B cell (primary cell): ENCODE data around the gene ZNF598. TPM values are rescaled to one million over a fixed set of nuclear protein-coding genes. Genes with fewer than 3 reads are reported as not detected.
"Not testable (repeated sequence)": the region's sequence is repeated elsewhere in the genome, so short reads cannot be mapped to it uniquely, and the experiment has no call there.

ENCODE experiments used
- ATAC-seq: fragments of 200-7000 bp; cut with Tn5 transposase; one replicate; pipeline ENCODE4 v1.10.0; 2021; ENCODE audit warnings: low read depth, mild to moderate bottlenecking, moderate number of reproducible peaks, moderate library complexity
- CTCF ChIA-PET: fragments of 350-600 bp; sonication (Branson Sonifier 250); formaldehyde crosslinking; loops from one replicate; lab custom pipeline; 2021; ENCODE audit warnings: antibody characterized with exemption, inconsistent platforms; lab: Charles Lee
- POLR2A ChIA-PET: fragments of 350-600 bp; sonication (Branson Sonifier 250); formaldehyde crosslinking; loops from one replicate; lab custom pipeline; 2021; ENCODE audit warnings: antibody characterized with exemption; lab: Charles Lee
- DNase-seq: peaks from one replicate; pipeline ENCODE4 v3.0.0; 2013
- H2AFZ ChIP-seq: 2 replicates; pipeline ENCODE4 v1.6.1; 2012; ENCODE audit warnings: mild to moderate bottlenecking, low read depth, low read length; ENCODE audit not compliant: insufficient read depth, poor library complexity, severe bottlenecking
- H3K27ac ChIP-seq, 2 donors: 1 replicate in 1 of 2; 2 replicates in 1 of 2; pipeline ENCODE4 v1.5.1; 2012 to 2013; ENCODE audit warnings: low read length in 2 of 2, mild to moderate bottlenecking in 2 of 2, moderate library complexity in 1 of 2
- H3K27me3 ChIP-seq, 4 experiments: fragments of 200-600 bp in 1 of 4; sonication (generic) in 1 of 4; replicated peaks in 1 of 4; 1 replicate in 2 of 4; 2 replicates in 2 of 4; pipeline versions ENCODE4 v1.6.1 to v1.7.0; 2013 to 2016; ENCODE audit warnings: low read length in 3 of 4, mild to moderate bottlenecking in 2 of 4, mixed read lengths in 1 of 4, moderate library complexity in 1 of 4; ENCODE audit not compliant: insufficient read depth in 4 of 4, control insufficient read depth in 3 of 4; ENCODE audit errors: control extremely low read depth in 1 of 4
- H3K36me3 ChIP-seq, 2 experiments: replicated peaks in 1 of 2; 1 replicate in 1 of 2; 2 replicates in 1 of 2; pipeline versions ENCODE4 v1.6.1 to v1.7.1; 2013; ENCODE audit warnings: low read length in 1 of 2; ENCODE audit not compliant: insufficient read depth in 2 of 2, control insufficient read depth in 1 of 2; ENCODE audit errors: control extremely low read depth in 1 of 2, extremely low read depth in 1 of 2
- H3K4me1 ChIP-seq, 2 donors: fragments of 200-600 bp in 1 of 2; sonication (generic) in 1 of 2; 1 replicate in 1 of 2; 2 replicates in 1 of 2; pipeline versions ENCODE4 v1.5.1 to v1.6.1; 2013 to 2017; ENCODE audit warnings: low read length in 2 of 2; ENCODE audit not compliant: control insufficient read depth in 2 of 2, insufficient read depth in 2 of 2
- H3K4me2 ChIP-seq: replicated peaks from 2 replicates; pipeline ENCODE3; 2012; ENCODE audit warnings: mild to moderate bottlenecking, low read depth, low read length; ENCODE audit not compliant: poor library complexity, severe bottlenecking
- H3K4me3 ChIP-seq, 5 experiments: fragments of 200-600 bp in 1 of 5; sonication (generic) in 1 of 5; 1 replicate in 3 of 5; 2 replicates in 2 of 5; pipeline versions ENCODE4 v1.5.1 to v1.7.0; 2011 to 2016; ENCODE audit warnings: low read length in 4 of 5, mild to moderate bottlenecking in 4 of 5, low read depth in 2 of 5, control low read depth in 1 of 5, moderate library complexity in 1 of 5; ENCODE audit not compliant: insufficient read depth in 1 of 5; ENCODE audit errors: control extremely low read depth in 1 of 5, extremely low read depth in 1 of 5
- H3K79me2 ChIP-seq: fragments of 200-600 bp; sonication (generic); one replicate; pipeline ENCODE4 v1.6.0; 2016; ENCODE audit warnings: low read length; ENCODE audit not compliant: control insufficient read depth, insufficient read depth
- H3K9ac ChIP-seq: fragments of 200-600 bp; sonication (generic); 2 replicates; pipeline ENCODE4 v1.6.1; 2017; ENCODE audit warnings: mild to moderate bottlenecking, low read length, moderate library complexity
- H3K9me3 ChIP-seq, 3 donors: one replicate each; pipeline versions ENCODE4 v1.6.1 to v1.7.1; 2013; ENCODE audit warnings: low read length in 2 of 3; ENCODE audit not compliant: control insufficient read depth in 2 of 3, insufficient read depth in 1 of 3; ENCODE audit errors: control extremely low read depth in 1 of 3
- H4K20me1 ChIP-seq: 2 replicates; pipeline ENCODE4 v1.6.0; 2012; ENCODE audit warnings: mild to moderate bottlenecking, low read length; ENCODE audit not compliant: insufficient read depth, control insufficient read depth, poor library complexity, severe bottlenecking
- H3K27ac Mint-ChIP-seq: one replicate; pipeline ENCODE4 v1.8.0; 2021; ENCODE audit warnings: mixed read lengths
- H3K27me3 Mint-ChIP-seq: one replicate; pipeline ENCODE4 v1.8.0; 2021; ENCODE audit warnings: mixed read lengths
- H3K4me1 Mint-ChIP-seq: one replicate; pipeline ENCODE4 v1.8.0; 2021; ENCODE audit warnings: mixed read lengths
- H3K4me3 Mint-ChIP-seq: one replicate; pipeline ENCODE4 v1.8.0; 2021; ENCODE audit warnings: mixed read lengths
- H3K9me3 Mint-ChIP-seq: one replicate; pipeline ENCODE4 v1.8.0; 2022; ENCODE audit warnings: mixed read lengths; ENCODE audit not compliant: insufficient read depth
- CTCF ChIP-seq: fragments of 200-600 bp; IDR thresholded peaks from one replicate; pipeline ENCODE4 v1.8.0; 2022; ENCODE audit warnings: antibody characterized with exemption, mild to moderate bottlenecking
- EZH2 ChIP-seq: IDR thresholded peaks from 2 replicates; pipeline ENCODE4 v1.6.1; 2012; ENCODE audit warnings: borderline replicate concordance, low read depth, mild to moderate bottlenecking, moderate library complexity, low read length; ENCODE audit not compliant: insufficient read depth, poor library complexity, severe bottlenecking
- WGBS: methylation state at CpG from one replicate; pipeline ENCODE4 v1.1.5; 2013; ENCODE audit warnings: missing lambda C conversion rate; ENCODE audit not compliant: insufficient coverage; 5-methylcytosine and 5-hydroxymethylcytosine counted together
- intact Hi-C: fragments of 100-400 bp; cut with micrococcal nuclease; formaldehyde crosslinking; loops from one replicate; pipeline ENCODE4 v1.10.0; 2022
- polyA plus RNA-seq: library from polyadenylated mRNA; depleted of rRNA; stranded (reverse); fragments of >200 nt; gene quantifications from 2 replicates; pipeline ENCODE4 v1.2.3, GENCODE V29; 2012
- total RNA-seq, 2 donors: library from RNA; stranded (reverse); fragments of 120-200 nt in 1 of 2; gene quantifications; 1 replicate in 1 of 2; 2 replicates in 1 of 2; pipeline versions ENCODE4 v1.2.3 to v1.2.4, GENCODE V29; 2013 to 2022

The ZNF598 gene
- total and polyA plus RNA-seq, 2 donors (not counting 1 experiment from before 2014, with no cell fraction given) = 49.5 to 61.5 TPM

GRCh38 chr16:2034696-2035430 lies 25.2 kb upstream of the ZNF598 start:
- TF ChIP-seq CTCF = no peak
- TF ChIP-seq EZH2 = no peak
- ATAC-seq = no peak
- Histone ChIP-seq H2AFZ (no peak overlapping the region), H3K9me3 (peaks cover 0 to 13% (median 0%) of the 10 kb centered on the region in 3 donors), H4K20me1 (no peaks in the 10 kb centered on the region), H3K4me1 (peaks cover 0 to 5% of the 10 kb centered on the region in 2 donors), H3K4me2 (no peak overlapping the region), H3K36me3 (no peaks in the 10 kb centered on the region), H3K9ac (no peak overlapping the region), H3K27me3 (peaks cover 0 to 12% (median 0%) of the 10 kb centered on the region in 4 experiments), H3K79me2 (no peaks in the 10 kb centered on the region), H3K27ac (no peak overlapping the region), H3K4me3 (no peak overlapping the region)
- H3K9me3 Mint-ChIP-seq = no peaks in the 10 kb centered on the region
- no peak for DNase-seq
- no peak overlapping the region for H3K27ac Mint-ChIP-seq
- H3K27me3 Mint-ChIP-seq = no peaks in the 10 kb centered on the region
- WGBS = 93% methylated on average over 15 of the region's 17 CpGs
- intact Hi-C loops = no loop called here
- CTCF ChIA-PET = no interaction called here
- POLR2A ChIA-PET = no interaction called here
- no peaks in the 10 kb centered on the region for H3K4me1 Mint-ChIP-seq
- no peak overlapping the region for H3K4me3 Mint-ChIP-seq

- WGBS = 89% methylated on average over 5 of the region's 32 CpGs
Measured at GRCh38 chr16:2033909-2034695, 24.5 kb upstream of the ZNF598 start.

More at GRCh38 chr16:2033909-2034695, 24.5 kb upstream of the ZNF598 start:
- H3K9me3 Mint-ChIP-seq, intact Hi-C loops, H3K4me3 Mint-ChIP-seq, H3K4me1 Mint-ChIP-seq, H4K20me1 ChIP-seq, POLR2A ChIA-PET, ATAC-seq, H3K9ac ChIP-seq, H3K4me3 ChIP-seq, CTCF ChIA-PET, H3K79me2 ChIP-seq, H3K4me1 ChIP-seq, H3K27ac Mint-ChIP-seq, H3K27ac ChIP-seq, DNase-seq, H3K27me3 Mint-ChIP-seq, H3K36me3 ChIP-seq: not testable (repeated sequence)
- H3K27me3 ChIP-seq = peaks cover 0 to 12% (median 0%) of the 10 kb centered on the region in 4 experiments
- H3K9me3 ChIP-seq = peaks cover 0 to 13% (median 0%) of the 10 kb centered on the region in 3 donors
- H2AFZ ChIP-seq = peak overlapping the region; percentile 54
- peak overlapping the region; percentile 44 for H3K4me2 ChIP-seq
